ENCODE results near the gene TLE6. TPM values are rescaled to one million over a fixed set of nuclear protein-coding genes. Genes with fewer than 3 reads are reported as not detected.

The TLE6 gene
- total and polyA plus RNA-seq, 10 of the 15 experiments (the other 5 are each of a cell fraction or from before 2014, with no cell fraction given): 2.7 to 13.8 (median 6.4) TPM

DNA sequence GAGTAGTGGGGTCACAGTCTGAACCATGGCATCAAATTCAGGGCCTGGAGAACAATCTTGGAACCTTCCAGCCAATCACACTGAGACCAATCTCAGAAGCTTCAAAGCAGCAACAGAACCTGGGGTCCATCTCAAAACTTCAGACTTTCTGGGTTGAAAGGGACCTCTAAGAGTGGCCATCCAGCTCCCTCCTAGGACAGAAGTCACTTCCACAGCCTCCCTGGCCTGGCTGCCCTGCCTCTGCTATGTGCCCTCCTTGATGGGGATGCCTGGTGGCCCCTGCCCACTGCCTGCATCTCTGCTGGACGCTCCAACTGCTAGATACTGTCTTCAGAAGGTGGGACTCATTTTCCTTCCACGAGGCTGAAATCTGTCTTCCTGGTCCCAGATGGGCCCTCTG is 49.9 kb downstream of the TLE6 start:
- no peaks in the 10 kb centered on the region for H3K36me3 ChIP-seq (ENCODE audit: control insufficient read depth in 2 of 2, insufficient read depth in 2 of 2, low read length in 1 of 2)
- H4K20me1 ChIP-seq (ENCODE audit: control insufficient read depth, insufficient read depth): no peaks in the 10 kb centered on the region
- peaks cover 12 to 21% of the 10 kb centered on the region in 2 experiments for H3K27me3 ChIP-seq (replicated peaks in 1 of 2; ENCODE audit: control insufficient read depth in 2 of 2, insufficient read depth in 2 of 2, low read length in 1 of 2)
- H3K4me1 ChIP-seq (ENCODE audit: control insufficient read depth, insufficient read depth, low read length): no peaks in the 10 kb centered on the region
- no peaks in the 10 kb centered on the region for H3K79me2 ChIP-seq (ENCODE audit: control insufficient read depth, insufficient read depth, low read length)
- in situ Hi-C loops (cut with MboI) (no loop called here), intact Hi-C loops (cut with micrococcal nuclease; ENCODE audit: unreplicated experiment) (no loop called here)
- peaks cover 3% of the 10 kb centered on the region; the same call in 2 of the 3 replicates for H3K9me3 ChIP-seq (replicated peaks; ENCODE audit: control insufficient read depth, insufficient read depth, low read length)
- ChIA-PET SMC1A (ENCODE audit: uncharacterized antibody, unreplicated experiment) (no interaction called here), RAD21 (ENCODE audit: unreplicated experiment) (no interaction called here), CTCF (interaction anchor here (0.5 kb wide), 1 partner anchor 11 kb away, joined by 3 read pairs; no protein-coding TSS in a partner anchor), POLR2A (no interaction called here)
- no peak overlapping the region for H3K4me2 ChIP-seq (ENCODE audit: control insufficient read depth, insufficient read depth)
- FAIRE-seq: no peak
- ATAC-seq: no peak
- H3K9ac ChIP-seq (ENCODE audit: control insufficient read depth, insufficient read depth, low read length): no peak overlapping the region
- H2AFZ ChIP-seq (ENCODE audit: control insufficient read depth, low read depth, low read length): no peak overlapping the region
- no peak overlapping the region for H3K27ac ChIP-seq (ENCODE audit: control insufficient read depth, insufficient read depth)
- BruUV-seq (replicated peaks): no TSS peak
- H3K4me3 ChIP-seq: no peak overlapping the region
- WGBS (ENCODE audit: insufficient coverage, insufficient replicate concordance, low lambda C conversion rate, missing lambda C conversion rate): 17% methylated on average over 2 of the region's 2 CpGs
- TF ChIP-seq ATF7 (IDR thresholded peaks at IDR 0.05; ENCODE audit: low read depth): no peak
- no peak for TF ChIP-seq SMC3 (IDR thresholded peaks at IDR 0.05; ENCODE audit: borderline replicate concordance, low read length)
- TF ChIP-seq GATAD2B (conservative IDR thresholded peaks at IDR 0.05; ENCODE audit: low read depth): no peak
- no peak for TF ChIP-seq FOXM1 (IDR thresholded peaks at IDR 0.05; ENCODE audit: low read depth, low read length)
- TF ChIP-seq NRF1 (conservative IDR thresholded peaks at IDR 0.05; ENCODE audit: low read depth, low read length): no peak
- no peak for TF ChIP-seq EP300 (IDR thresholded peaks at IDR 0.05; ENCODE audit: borderline replicate concordance in 1 of 2, control insufficient read depth in 1 of 2, low read depth in 2 of 2, low read length in 2 of 2)
- TF ChIP-seq CREM (IDR thresholded peaks at IDR 0.05; ENCODE audit: low read depth): no peak
- TF ChIP-seq BMI1 (IDR thresholded peaks at IDR 0.05; ENCODE audit: borderline replicate concordance): no peak
- TF ChIP-seq, protein P1, sequence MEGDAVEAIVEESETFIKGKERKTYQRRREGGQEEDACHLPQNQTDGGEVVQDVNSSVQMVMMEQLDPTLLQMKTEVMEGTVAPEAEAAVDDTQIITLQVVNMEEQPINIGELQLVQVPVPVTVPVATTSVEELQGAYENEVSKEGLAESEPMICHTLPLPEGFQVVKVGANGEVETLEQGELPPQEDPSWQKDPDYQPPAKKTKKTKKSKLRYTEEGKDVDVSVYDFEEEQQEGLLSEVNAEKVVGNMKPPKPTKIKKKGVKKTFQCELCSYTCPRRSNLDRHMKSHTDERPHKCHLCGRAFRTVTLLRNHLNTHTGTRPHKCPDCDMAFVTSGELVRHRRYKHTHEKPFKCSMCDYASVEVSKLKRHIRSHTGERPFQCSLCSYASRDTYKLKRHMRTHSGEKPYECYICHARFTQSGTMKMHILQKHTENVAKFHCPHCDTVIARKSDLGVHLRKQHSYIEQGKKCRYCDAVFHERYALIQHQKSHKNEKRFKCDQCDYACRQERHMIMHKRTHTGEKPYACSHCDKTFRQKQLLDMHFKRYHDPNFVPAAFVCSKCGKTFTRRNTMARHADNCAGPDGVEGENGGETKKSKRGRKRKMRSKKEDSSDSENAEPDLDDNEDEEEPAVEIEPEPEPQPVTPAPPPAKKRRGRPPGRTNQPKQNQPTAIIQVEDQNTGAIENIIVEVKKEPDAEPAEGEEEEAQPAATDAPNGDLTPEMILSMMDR (IDR thresholded peaks at IDR 0.05 in 2 of 3, conservative IDR thresholded peaks at IDR 0.05 in 1 of 3; ENCODE audit: control insufficient read depth in 2 of 3, extremely low read depth in 1 of 3, insufficient read depth in 1 of 3, low read depth in 3 of 3, low read length in 3 of 3): no peak
- TF ChIP-seq KLF5 (IDR thresholded peaks at IDR 0.05; ENCODE audit: partially characterized antibody): no peak
- TF ChIP-seq, protein P2, sequence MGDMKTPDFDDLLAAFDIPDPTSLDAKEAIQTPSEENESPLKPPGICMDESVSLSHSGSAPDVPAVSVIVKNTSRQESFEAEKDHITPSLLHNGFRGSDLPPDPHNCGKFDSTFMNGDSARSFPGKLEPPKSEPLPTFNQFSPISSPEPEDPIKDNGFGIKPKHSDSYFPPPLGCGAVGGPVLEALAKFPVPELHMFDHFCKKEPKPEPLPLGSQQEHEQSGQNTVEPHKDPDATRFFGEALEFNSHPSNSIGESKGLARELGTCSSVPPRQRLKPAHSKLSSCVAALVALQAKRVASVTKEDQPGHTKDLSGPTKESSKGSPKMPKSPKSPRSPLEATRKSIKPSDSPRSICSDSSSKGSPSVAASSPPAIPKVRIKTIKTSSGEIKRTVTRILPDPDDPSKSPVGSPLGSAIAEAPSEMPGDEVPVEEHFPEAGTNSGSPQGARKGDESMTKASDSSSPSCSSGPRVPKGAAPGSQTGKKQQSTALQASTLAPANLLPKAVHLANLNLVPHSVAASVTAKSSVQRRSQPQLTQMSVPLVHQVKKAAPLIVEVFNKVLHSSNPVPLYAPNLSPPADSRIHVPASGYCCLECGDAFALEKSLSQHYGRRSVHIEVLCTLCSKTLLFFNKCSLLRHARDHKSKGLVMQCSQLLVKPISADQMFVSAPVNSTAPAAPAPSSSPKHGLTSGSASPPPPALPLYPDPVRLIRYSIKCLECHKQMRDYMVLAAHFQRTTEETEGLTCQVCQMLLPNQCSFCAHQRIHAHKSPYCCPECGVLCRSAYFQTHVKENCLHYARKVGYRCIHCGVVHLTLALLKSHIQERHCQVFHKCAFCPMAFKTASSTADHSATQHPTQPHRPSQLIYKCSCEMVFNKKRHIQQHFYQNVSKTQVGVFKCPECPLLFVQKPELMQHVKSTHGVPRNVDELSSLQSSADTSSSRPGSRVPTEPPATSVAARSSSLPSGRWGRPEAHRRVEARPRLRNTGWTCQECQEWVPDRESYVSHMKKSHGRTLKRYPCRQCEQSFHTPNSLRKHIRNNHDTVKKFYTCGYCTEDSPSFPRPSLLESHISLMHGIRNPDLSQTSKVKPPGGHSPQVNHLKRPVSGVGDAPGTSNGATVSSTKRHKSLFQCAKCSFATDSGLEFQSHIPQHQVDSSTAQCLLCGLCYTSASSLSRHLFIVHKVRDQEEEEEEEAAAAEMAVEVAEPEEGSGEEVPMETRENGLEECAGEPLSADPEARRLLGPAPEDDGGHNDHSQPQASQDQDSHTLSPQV (IDR thresholded peaks at IDR 0.05): no peak
- no peak for TF ChIP-seq NFYB (IDR thresholded peaks at IDR 0.05; ENCODE audit: insufficient read depth, low read depth, low read length)
- no peak for TF ChIP-seq MTA2 (IDR thresholded peaks at IDR 0.05; ENCODE audit: low read depth)
- TF ChIP-seq BCL11A (IDR thresholded peaks at IDR 0.05; ENCODE audit: low read depth, low read length): no peak
- TF ChIP-seq SIX5 (IDR thresholded peaks at IDR 0.05; ENCODE audit: low read depth, low read length, severe bottlenecking): no peak
- TF ChIP-seq, protein P3, sequence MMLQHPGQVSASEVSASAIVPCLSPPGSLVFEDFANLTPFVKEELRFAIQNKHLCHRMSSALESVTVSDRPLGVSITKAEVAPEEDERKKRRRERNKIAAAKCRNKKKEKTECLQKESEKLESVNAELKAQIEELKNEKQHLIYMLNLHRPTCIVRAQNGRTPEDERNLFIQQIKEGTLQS (IDR thresholded peaks at IDR 0.05; ENCODE audit: borderline replicate concordance, extremely low read depth, low read depth, low read length): no peak
- no peak for DNase-seq (ENCODE audit: low read depth, low spot score)

Data from GM12878 (cell line).